GM06990 (cell line): ENCODE data around the gene NFILZ.

Experiments
- DNase-seq: peaks from one replicate; pipeline ENCODE4 v3.0.0-alpha.2; 2011; ENCODE audit not compliant: insufficient read length; ENCODE audit errors: extremely low read depth
- H3K27me3 ChIP-seq: replicated peaks from 2 replicates; pipeline ENCODE4 v1.6.0; 2011; ENCODE audit warnings: low read length; ENCODE audit not compliant: control insufficient read depth, insufficient read depth
- H3K36me3 ChIP-seq: 2 replicates; pipeline ENCODE4 v1.5.1; 2011; ENCODE audit warnings: low read length; ENCODE audit not compliant: control insufficient read depth, insufficient read depth
- H3K4me3 ChIP-seq: replicated peaks from 2 replicates; pipeline ENCODE4 v1.5.1; 2011; ENCODE audit warnings: low read depth, mild to moderate bottlenecking, control low read depth, low read length
- TF ChIP-seq, protein P1 (sequence below): IDR thresholded peaks from 2 replicates; pipeline ENCODE4 v1.5.1; 2011; ENCODE audit warnings: low read length, control low read depth, mild to moderate bottlenecking, inconsistent platforms; ENCODE audit not compliant: insufficient read depth, poor library complexity, severe bottlenecking

Gene NFILZ

DNA sequence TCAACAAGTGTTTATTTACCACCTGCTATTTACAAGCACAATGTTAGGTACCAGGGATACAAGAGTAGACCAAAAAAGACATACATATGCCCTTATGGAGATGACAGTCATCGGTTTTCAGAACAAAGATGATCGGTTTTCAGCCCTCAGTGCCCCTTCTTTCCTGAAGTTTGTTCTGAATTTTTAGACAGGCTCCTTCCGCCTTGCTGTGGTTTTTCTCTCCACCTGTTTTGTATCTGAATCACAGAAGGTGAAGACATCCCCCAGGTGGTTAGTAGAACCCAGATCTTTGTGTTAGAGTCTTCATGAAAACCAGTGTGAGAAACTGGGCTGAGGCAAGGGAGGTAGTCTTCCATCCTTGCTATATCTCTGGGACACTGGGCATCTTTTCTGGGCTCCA, 44.6 kb downstream of the NFILZ start:
- no peak for DNase-seq
- TF ChIP-seq, protein P1, sequence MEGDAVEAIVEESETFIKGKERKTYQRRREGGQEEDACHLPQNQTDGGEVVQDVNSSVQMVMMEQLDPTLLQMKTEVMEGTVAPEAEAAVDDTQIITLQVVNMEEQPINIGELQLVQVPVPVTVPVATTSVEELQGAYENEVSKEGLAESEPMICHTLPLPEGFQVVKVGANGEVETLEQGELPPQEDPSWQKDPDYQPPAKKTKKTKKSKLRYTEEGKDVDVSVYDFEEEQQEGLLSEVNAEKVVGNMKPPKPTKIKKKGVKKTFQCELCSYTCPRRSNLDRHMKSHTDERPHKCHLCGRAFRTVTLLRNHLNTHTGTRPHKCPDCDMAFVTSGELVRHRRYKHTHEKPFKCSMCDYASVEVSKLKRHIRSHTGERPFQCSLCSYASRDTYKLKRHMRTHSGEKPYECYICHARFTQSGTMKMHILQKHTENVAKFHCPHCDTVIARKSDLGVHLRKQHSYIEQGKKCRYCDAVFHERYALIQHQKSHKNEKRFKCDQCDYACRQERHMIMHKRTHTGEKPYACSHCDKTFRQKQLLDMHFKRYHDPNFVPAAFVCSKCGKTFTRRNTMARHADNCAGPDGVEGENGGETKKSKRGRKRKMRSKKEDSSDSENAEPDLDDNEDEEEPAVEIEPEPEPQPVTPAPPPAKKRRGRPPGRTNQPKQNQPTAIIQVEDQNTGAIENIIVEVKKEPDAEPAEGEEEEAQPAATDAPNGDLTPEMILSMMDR: no peak
- Histone ChIP-seq H3K27me3 (no peaks in the 10 kb centered on the region; the same call in 1 of the 2 replicates), H3K36me3 (no peaks in the 10 kb centered on the region), H3K4me3 (no peak overlapping the region)

DNA sequence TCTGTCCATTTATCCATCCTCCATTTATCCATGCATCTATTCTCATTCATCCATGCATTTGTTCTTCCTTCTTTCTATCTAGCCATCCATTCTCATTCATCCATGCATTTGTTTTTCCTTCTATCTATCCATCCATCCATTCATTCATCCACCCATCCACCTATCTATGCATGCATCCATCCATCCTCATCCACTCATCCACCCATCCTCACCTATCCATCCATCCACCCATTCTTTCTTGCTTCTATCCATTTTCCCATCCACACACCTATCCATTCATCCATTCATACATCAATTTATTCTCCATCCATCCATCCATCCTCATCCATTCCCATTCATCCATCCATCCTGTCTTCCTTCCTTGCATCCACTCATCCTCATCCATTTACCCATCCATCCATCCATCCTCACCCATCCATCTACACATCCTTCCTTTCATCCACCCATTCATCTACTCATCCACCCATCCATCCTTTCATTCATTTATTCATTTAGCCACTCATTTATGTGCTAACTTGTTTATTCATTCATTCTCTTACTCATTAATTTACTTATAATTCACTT, 47.9 kb downstream of the NFILZ start:
- TF ChIP-seq, protein P1: no peak
- Histone ChIP-seq H3K27me3 (no peaks in the 10 kb centered on the region; the same call in 1 of the 2 replicates), H3K36me3 (no peaks in the 10 kb centered on the region), H3K4me3 (no peak overlapping the region)
- DNase-seq: no peak
